Prostate gland (tissue), 2 donors: ENCODE data around the gene FOXP1. TPM values are rescaled to one million over a fixed set of nuclear protein-coding genes. Genes with fewer than 3 reads are reported as not detected.

Experiments used
- DNase-seq: peaks from one replicate; pipeline ENCODE4 v3.0.0-alpha.2; 2019; ENCODE audit warnings: low spot score
- H3K27ac ChIP-seq, 2 donors: fragments of 200-600 bp; sonication (generic); 2 replicates each; pipeline ENCODE4 v1.5.1; 2017 to 2019
- H3K27me3 ChIP-seq: fragments of 200-600 bp; sonication (generic); replicated peaks from 2 replicates; pipeline ENCODE4 v1.5.1; 2019; ENCODE audit not compliant: insufficient read depth
- H3K36me3 ChIP-seq, 2 donors: fragments of 200-600 bp; sonication (generic); 1 replicate in 1 of 2; 2 replicates in 1 of 2; pipeline versions ENCODE4 v1.5.1 to v1.8.1; 2017 to 2019
- H3K4me1 ChIP-seq: fragments of 200-600 bp; sonication (generic); replicated peaks from 2 replicates; pipeline ENCODE4 v1.5.1; 2019
- H3K4me3 ChIP-seq, 2 donors: fragments of 200-600 bp; sonication (generic); 2 replicates each; pipeline ENCODE4 v1.5.1; 2017 to 2019
- H3K9me3 ChIP-seq: fragments of 200-600 bp; sonication (generic); 2 replicates; pipeline ENCODE4 v1.5.1; 2017
- POLR2A ChIP-seq: fragments of 450-650 bp; IDR thresholded peaks from one replicate; pipeline ENCODE4 v1.6.1; 2016; ENCODE audit warnings: antibody characterized with exemption, mild to moderate bottlenecking
- POLR2AphosphoS5 ChIP-seq: sonication (generic); formaldehyde crosslinking; IDR thresholded peaks from one replicate; pipeline ENCODE4 v1.6.1; 2017; ENCODE audit warnings: antibody characterized with exemption
- WGBS: methylation state at CpG from one replicate; pipeline ENCODE4 v1.1.5; 2018; 5-methylcytosine and 5-hydroxymethylcytosine counted together
- intact Hi-C: fragments of 100-400 bp; cut with DNase I; formaldehyde crosslinking; loops from one replicate; pipeline ENCODE4 v1.14.2; 2022
- total RNA-seq, 2 donors: library from RNA; depleted of rRNA; stranded (reverse); fragments of >200 nt; gene quantifications; one replicate each; pipeline ENCODE4 v1.1.0, GENCODE V29; 2016
- TF ChIP-seq, protein P1 (sequence below), 4 experiments: fragments of 200-600 bp in 2 of 4; fragments of 450-650 bp in 2 of 4; sonication (generic) in 2 of 4; IDR thresholded peaks; 1 replicate in 3 of 4; 2 replicates in 1 of 4; pipeline ENCODE4 v1.5.1; 2016 to 2019; ENCODE audit warnings: antibody characterized with exemption in 4 of 4, mild to moderate bottlenecking in 2 of 4, moderate library complexity in 2 of 4

Gene FOXP1
- total RNA-seq, 2 donors from 2014 or later: 133 to 156 TPM

DNA sequence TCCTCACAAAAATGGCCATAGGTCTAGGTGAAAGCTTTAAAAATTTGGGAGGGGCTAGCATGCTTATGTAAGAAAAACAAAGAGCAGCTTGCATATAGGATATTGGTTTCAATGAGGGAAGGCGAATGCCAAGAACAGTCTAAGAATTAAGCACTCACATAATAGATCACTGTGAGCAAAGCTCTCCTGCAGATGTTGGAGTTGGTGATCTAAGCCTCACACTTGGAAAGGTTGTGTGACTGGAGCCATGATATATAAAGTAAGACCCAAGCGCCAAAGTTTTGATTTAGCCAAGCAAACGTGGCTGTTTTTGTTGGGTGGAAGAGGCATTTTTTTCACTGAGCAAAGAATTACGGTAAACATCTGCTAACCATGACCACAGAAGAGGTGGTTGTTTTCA, 237.5 kb downstream of the FOXP1 start:
- TF ChIP-seq POLR2A: no peak
- TF ChIP-seq, protein P1, sequence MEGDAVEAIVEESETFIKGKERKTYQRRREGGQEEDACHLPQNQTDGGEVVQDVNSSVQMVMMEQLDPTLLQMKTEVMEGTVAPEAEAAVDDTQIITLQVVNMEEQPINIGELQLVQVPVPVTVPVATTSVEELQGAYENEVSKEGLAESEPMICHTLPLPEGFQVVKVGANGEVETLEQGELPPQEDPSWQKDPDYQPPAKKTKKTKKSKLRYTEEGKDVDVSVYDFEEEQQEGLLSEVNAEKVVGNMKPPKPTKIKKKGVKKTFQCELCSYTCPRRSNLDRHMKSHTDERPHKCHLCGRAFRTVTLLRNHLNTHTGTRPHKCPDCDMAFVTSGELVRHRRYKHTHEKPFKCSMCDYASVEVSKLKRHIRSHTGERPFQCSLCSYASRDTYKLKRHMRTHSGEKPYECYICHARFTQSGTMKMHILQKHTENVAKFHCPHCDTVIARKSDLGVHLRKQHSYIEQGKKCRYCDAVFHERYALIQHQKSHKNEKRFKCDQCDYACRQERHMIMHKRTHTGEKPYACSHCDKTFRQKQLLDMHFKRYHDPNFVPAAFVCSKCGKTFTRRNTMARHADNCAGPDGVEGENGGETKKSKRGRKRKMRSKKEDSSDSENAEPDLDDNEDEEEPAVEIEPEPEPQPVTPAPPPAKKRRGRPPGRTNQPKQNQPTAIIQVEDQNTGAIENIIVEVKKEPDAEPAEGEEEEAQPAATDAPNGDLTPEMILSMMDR (IDR thresholded peaks at IDR 0.05): no peak
- TF ChIP-seq POLR2AphosphoS5: no peak
- WGBS: 91% methylated on average over 4 of the region's 4 CpGs

GRCh38 chr3:71345429-71346040, 238.0 kb downstream of the FOXP1 start:
- intact Hi-C loops: no loop called here
- no peaks in the 10 kb centered on the region for H3K36me3 ChIP-seq
- DNase-seq: no peak
- no peak overlapping the region for H3K4me3 ChIP-seq
- H3K4me1 ChIP-seq: no peaks in the 10 kb centered on the region
- TF ChIP-seq, protein P1 (IDR thresholded peaks at IDR 0.05): no peak
- TF ChIP-seq POLR2A (no peak), POLR2AphosphoS5 (no peak)
- WGBS: 76% methylated on average over 5 of the region's 5 CpGs
- H3K27me3 ChIP-seq: no peaks in the 10 kb centered on the region
- no peak overlapping the region for H3K27ac ChIP-seq
- H3K9me3 ChIP-seq: no peaks in the 10 kb centered on the region

More for the DNA sequence above, 237.5 kb downstream of the FOXP1 start:
- Histone ChIP-seq H3K4me3 (no peak overlapping the region), H3K27ac (no peak overlapping the region), H3K27me3 (no peaks in the 10 kb centered on the region), H3K36me3 (no peaks in the 10 kb centered on the region), H3K9me3 (no peaks in the 10 kb centered on the region), H3K4me1 (peaks cover 4% of the 10 kb centered on the region)
- DNase-seq: no peak
- intact Hi-C loops: no loop called here

DNA sequence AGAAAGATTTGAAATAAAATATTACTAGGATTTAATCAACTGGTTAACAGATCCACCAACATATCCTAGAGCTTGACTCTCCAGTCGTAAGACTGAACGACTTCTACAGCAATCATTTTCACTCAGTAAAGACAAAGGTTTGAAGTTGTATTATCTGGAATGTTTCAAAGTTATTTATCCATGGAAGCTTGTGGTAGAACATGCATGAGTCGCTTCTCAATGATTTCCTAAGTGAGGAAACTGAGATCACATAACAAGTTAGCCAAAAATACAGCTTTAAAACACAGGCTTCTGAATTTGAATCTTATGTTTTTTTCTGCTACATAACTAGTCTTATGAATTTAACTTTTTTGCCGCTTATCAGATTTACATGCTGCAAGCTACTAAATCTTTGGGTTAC, 241.8 kb downstream of the FOXP1 start:
- Histone ChIP-seq H3K9me3 (no peaks in the 10 kb centered on the region), H3K36me3 (no peaks in the 10 kb centered on the region), H3K27ac (no peak overlapping the region), H3K27me3 (no peaks in the 10 kb centered on the region), H3K4me1 (no peaks in the 10 kb centered on the region), H3K4me3 (no peak overlapping the region)
- DNase-seq: no peak
- TF ChIP-seq POLR2AphosphoS5 (no peak), POLR2A (no peak)
- TF ChIP-seq, protein P1 (IDR thresholded peaks at IDR 0.05): no peak
- intact Hi-C loops: no loop called here
- 98% methylated on average over 4 of the region's 4 CpGs for WGBS

- intact Hi-C loops: no loop called here
- H3K27ac ChIP-seq: no peak overlapping the region
- no peaks in the 10 kb centered on the region for H3K36me3 ChIP-seq
- WGBS: 49% methylated on average over 4 of the region's 4 CpGs
- DNase-seq: no peak
- TF ChIP-seq POLR2A: no peak
- no peak for TF ChIP-seq POLR2AphosphoS5
- H3K9me3 ChIP-seq: no peaks in the 10 kb centered on the region
- no peaks in the 10 kb centered on the region for H3K27me3 ChIP-seq
- H3K4me1 ChIP-seq: no peaks in the 10 kb centered on the region
- no peak overlapping the region for H3K4me3 ChIP-seq
Observed at GRCh38 chr3:71339049-71339448, 244.5 kb downstream of the FOXP1 start.

GRCh38 chr3:71332813-71333212, 250.7 kb downstream of the FOXP1 start:
- WGBS: 83% methylated on average over 4 of the region's 4 CpGs
- Histone ChIP-seq H3K27me3 (no peaks in the 10 kb centered on the region), H3K36me3 (no peaks in the 10 kb centered on the region), H3K9me3 (no peaks in the 10 kb centered on the region), H3K4me3 (no peak overlapping the region), H3K4me1 (no peaks in the 10 kb centered on the region), H3K27ac (no peak overlapping the region)
- intact Hi-C loops: no loop called here
- TF ChIP-seq, protein P1 (IDR thresholded peaks at IDR 0.05): no peak
- no peak for TF ChIP-seq POLR2AphosphoS5
- no peak for TF ChIP-seq POLR2A
- DNase-seq: no peak
